Brain microvascular endothelial cell (primary cell): Measurements from ENCODE around the gene KCNIP4.

Source experiments
- DNase-seq: peaks from one replicate; pipeline ENCODE4 v3.0.0-alpha.2; 2020
- H3K27ac ChIP-seq: fragments of 250-450 bp; sonication (Bioruptor Pico); 2 replicates; pipeline ENCODE4 v1.5.1; 2020; ENCODE audit warnings: mild to moderate bottlenecking, moderate library complexity
- H3K27me3 ChIP-seq: fragments of 250-450 bp; sonication (Bioruptor Pico); replicated peaks from 2 replicates; pipeline ENCODE4 v1.5.1; 2020; ENCODE audit warnings: mild to moderate bottlenecking
- H3K36me3 ChIP-seq: fragments of 250-450 bp; sonication (Bioruptor Pico); replicated peaks from 2 replicates; pipeline ENCODE4 v1.5.1; 2020; ENCODE audit warnings: mild to moderate bottlenecking
- H3K4me3 ChIP-seq: 2 replicates; pipeline ENCODE4 v1.5.1; 2011; ENCODE audit warnings: low read depth, mild to moderate bottlenecking, control low read depth, low read length, moderate library complexity
- CTCF ChIP-seq: IDR thresholded peaks from 2 replicates; pipeline ENCODE4 v1.5.1; 2011; ENCODE audit warnings: low read depth, mild to moderate bottlenecking, moderate library complexity, low read length, control low read depth, inconsistent platforms; ENCODE audit errors: missing control alignments
- in situ Hi-C: cut with HindIII; loops from 2 replicates; pipeline ENCODE4 v1.10.0; 2017; ENCODE audit warnings: low sequenced_read_pairs, low pct_ligation_motif_present

KCNIP4 gene

GRCh38 chr4:20895208-20895607, 1053.4 kb downstream of the KCNIP4 start:
- Histone ChIP-seq H3K4me3 (no peak overlapping the region), H3K27ac (no peak overlapping the region), H3K27me3 (no peaks in the 10 kb centered on the region), H3K36me3 (no peaks in the 10 kb centered on the region)
- in situ Hi-C loops: no loop called here
- TF ChIP-seq CTCF: no peak
- no peak for DNase-seq

DNA sequence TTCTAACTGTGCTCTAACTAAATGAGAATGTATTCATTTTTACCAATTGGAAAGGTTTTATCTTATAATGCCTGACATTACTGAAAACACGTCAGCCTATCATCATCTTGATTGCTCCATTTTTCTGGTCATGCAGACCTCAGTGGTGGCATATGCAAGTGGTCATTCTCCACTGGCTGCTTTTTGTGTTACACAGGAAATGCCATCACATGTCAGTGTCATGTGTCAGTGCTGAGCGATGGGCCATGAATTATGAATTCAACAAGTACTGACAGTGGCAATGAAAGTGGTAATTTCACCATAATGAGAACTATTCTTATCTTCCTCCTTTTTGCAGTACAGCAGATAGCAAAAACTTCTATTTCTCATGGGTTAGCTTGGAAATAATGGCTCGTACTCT, 1057.8 kb downstream of the KCNIP4 start:
- no peak overlapping the region for H3K27ac ChIP-seq
- in situ Hi-C loops: no loop called here
- H3K27me3 ChIP-seq: no peaks in the 10 kb centered on the region
- no peak overlapping the region for H3K4me3 ChIP-seq
- no peaks in the 10 kb centered on the region for H3K36me3 ChIP-seq
- DNase-seq: no peak
- TF ChIP-seq CTCF: no peak

- H3K27ac ChIP-seq: no peak overlapping the region
- no peak overlapping the region for H3K4me3 ChIP-seq
- no peak for TF ChIP-seq CTCF
- no peaks in the 10 kb centered on the region for H3K36me3 ChIP-seq
- no peaks in the 10 kb centered on the region for H3K27me3 ChIP-seq
- in situ Hi-C loops: no loop called here
- no peak for DNase-seq
Measured at GRCh38 chr4:20889901-20890300, 1058.7 kb downstream of the KCNIP4 start.

- in situ Hi-C loops: no loop called here
- no peak overlapping the region for H3K4me3 ChIP-seq
- DNase-seq: no peak
- no peaks in the 10 kb centered on the region for H3K27me3 ChIP-seq
- no peak overlapping the region for H3K27ac ChIP-seq
- no peaks in the 10 kb centered on the region for H3K36me3 ChIP-seq
- TF ChIP-seq CTCF: no peak
Measured at GRCh38 chr4:20883677-20884076, 1064.9 kb downstream of the KCNIP4 start.

GRCh38 chr4:20883231-20883630, 1065.3 kb downstream of the KCNIP4 start:
- in situ Hi-C loops: no loop called here
- H3K27ac ChIP-seq: no peak overlapping the region
- H3K27me3 ChIP-seq: no peaks in the 10 kb centered on the region
- H3K4me3 ChIP-seq: no peak overlapping the region
- DNase-seq: no peak
- H3K36me3 ChIP-seq: no peaks in the 10 kb centered on the region
- TF ChIP-seq CTCF: no peak

DNA sequence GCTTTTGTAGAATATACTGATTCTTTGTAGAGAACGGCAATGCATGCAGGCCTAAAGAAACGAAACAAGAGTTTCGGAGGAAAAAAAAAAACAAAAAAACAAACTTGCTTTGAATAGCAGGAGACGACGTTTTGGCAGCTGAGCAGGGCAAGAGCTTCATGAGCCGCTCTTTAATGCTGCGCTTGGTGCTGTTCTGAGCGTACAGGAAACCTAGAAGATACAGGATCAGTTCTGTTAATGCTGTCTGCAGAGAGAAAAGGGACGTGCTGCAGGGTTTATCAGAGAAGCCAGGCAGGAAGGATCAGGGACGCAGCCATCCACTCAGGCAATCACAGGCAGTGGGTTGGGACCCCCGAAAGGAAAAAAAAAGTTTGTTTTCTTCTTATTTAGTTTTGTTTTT, 1066.1 kb downstream of the KCNIP4 start:
- in situ Hi-C loops: no loop called here
- TF ChIP-seq CTCF: no peak
- Histone ChIP-seq H3K27ac (no peak overlapping the region), H3K27me3 (no peaks in the 10 kb centered on the region), H3K4me3 (no peak overlapping the region), H3K36me3 (no peaks in the 10 kb centered on the region)
- DNase-seq: no peak
